Measurements from ENCODE around the gene BCL7C. TPM values are rescaled to one million over a fixed set of nuclear protein-coding genes. Genes with fewer than 3 reads are reported as not detected.

The BCL7C gene
- total and polyA plus RNA-seq, 2 of the 4 experiments (the other 2 are of a cell fraction) = 32.3 to 34.9 TPM

DNA sequence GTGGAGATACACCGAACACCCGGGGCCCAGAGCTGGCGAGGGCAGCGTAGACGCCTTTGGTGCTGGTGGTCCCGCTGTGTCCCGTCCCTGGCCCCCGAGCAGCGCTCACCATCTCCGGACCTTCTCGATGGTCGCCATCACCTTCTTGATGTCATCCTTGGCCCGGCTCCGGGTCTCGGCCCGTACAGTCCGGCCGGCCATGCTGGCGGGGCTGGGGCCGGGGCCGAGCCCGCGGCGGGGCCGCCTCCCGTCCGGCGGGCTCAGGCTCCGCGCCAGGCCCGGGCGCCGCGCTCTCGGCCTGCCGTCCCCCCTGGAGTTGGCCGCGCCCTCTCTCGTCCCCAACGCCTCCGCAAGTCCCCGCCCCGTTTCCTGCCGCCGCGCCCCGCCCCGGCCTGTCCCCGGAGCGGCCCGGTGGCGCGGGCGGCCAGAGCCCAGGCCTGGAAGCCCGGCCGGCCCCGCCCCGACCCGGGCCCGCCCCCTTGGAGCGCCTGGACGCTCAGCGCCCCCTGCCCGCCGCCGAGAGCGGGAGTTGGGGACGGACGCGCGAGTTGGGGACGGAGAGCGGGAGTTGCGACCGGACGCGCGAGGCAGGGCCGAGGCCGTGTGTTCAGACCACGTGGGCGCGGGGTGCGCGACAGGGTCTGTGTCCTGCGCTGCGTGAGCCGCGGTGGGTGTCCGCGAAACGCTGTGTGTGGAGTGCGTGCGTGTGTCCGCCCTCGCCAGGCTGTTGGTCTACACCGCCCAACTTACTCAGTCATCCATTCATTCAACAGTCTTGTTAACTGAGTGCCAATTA lies at the start of gene BCL7C (continued):
- peak; percentile 38; the same call in 1 of the 2 replicates for TF ChIP-seq MAZ (IDR thresholded peaks at IDR 0.05; ENCODE audit: borderline replicate concordance, low read depth, low read length)
- TF ChIP-seq, protein P1, sequence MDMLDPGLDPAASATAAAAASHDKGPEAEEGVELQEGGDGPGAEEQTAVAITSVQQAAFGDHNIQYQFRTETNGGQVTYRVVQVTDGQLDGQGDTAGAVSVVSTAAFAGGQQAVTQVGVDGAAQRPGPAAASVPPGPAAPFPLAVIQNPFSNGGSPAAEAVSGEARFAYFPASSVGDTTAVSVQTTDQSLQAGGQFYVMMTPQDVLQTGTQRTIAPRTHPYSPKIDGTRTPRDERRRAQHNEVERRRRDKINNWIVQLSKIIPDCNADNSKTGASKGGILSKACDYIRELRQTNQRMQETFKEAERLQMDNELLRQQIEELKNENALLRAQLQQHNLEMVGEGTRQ (IDR thresholded peaks at IDR 0.05; ENCODE audit: low read depth, low read length) = peak; percentile 80
- TF ChIP-seq SMC3 (IDR thresholded peaks at IDR 0.05; ENCODE audit: low read depth, low read length) = peak; percentile 21; the same call in 1 of the 2 replicates
- peak; percentile 66 for TF ChIP-seq POLR2A (IDR thresholded peaks at IDR 0.05; ENCODE audit: low read depth, low read length)

DNA sequence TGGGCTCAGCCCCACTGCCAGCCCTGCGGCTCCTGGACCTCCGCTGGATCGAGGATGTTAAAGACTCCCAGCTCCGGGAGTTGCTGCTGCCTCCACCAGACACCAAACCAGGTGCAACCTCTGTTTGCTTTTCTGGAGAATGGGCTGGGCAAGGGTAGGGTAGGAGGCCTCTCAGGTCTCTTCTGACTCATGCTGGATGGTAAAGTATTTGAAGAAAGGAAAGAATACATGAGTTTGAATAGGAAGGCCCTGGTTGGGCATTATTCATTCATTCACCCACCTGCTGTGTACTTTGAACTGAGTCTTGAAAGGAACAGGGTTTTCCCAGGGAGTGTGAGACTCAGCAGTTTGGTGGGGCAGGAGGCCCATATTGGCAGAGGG lies 48.5 kb upstream of the BCL7C start:
- Histone ChIP-seq H4K91ac (ENCODE audit: insufficient read depth, low read depth, low read length) (no peak overlapping the region), H3K4me2 (ENCODE audit: low read depth, low read length) (no peak overlapping the region), H3K9me3 (ENCODE audit: control insufficient read depth, insufficient read depth, low read length) (no peaks in the 10 kb centered on the region), H2AK9ac (replicated peaks; ENCODE audit: low read depth, low read length, poor library complexity) (peak overlapping the region; percentile 87), H3K27me3 (ENCODE audit: control insufficient read depth, insufficient read depth, low read length) (no peaks in the 10 kb centered on the region), H3K79me1 (ENCODE audit: low read depth in 1 of 2, low read length in 2 of 2) (peaks cover 25 to 32% of the 10 kb centered on the region in 2 experiments), H3K4me1 (ENCODE audit: control insufficient read depth, insufficient read depth, low read length) (peaks cover 6% of the 10 kb centered on the region), H3K36me3 (ENCODE audit: control insufficient read depth, insufficient read depth, low read length) (peaks cover 38% of the 10 kb centered on the region), H3K4ac (ENCODE audit: low read depth, low read length) (no peak overlapping the region; the same call in 1 of the 2 replicates), H3K23ac (ENCODE audit: low read depth, low read length) (no peak overlapping the region), H3K27ac (ENCODE audit: insufficient read depth, low read length) (no peak overlapping the region), H3K14ac (replicated peaks; ENCODE audit: low read depth, low read length) (no peak overlapping the region), H3K56ac (ENCODE audit: extremely low read depth, insufficient read depth, low read length) (no peak overlapping the region), H4K5ac (ENCODE audit: low read depth, low read length) (no peak overlapping the region), H3K9ac (ENCODE audit: low read depth, low read length) (no peak overlapping the region), H3K18ac (ENCODE audit: low read depth, low read length) (no peak overlapping the region), H2BK5ac (ENCODE audit: low read depth, low read length, poor library complexity, severe bottlenecking) (no peak overlapping the region), H2BK20ac (ENCODE audit: low read depth, low read length) (no peak overlapping the region), H4K8ac (ENCODE audit: low read depth in 2 of 2, low read length in 2 of 2) (peak overlapping the region in 1 of 2 experiments; percentile 66; a peak in 1 of 4 replicates), H4K20me1 (ENCODE audit: insufficient read depth, low read length) (peaks cover 9% of the 10 kb centered on the region), H3K9me1 (ENCODE audit: insufficient read depth, low read length) (no peaks in the 10 kb centered on the region), H2AFZ (replicated peaks; ENCODE audit: low read length, poor library complexity) (peak overlapping the region; percentile 87), H2AK5ac (ENCODE audit: low read depth, low read length) (peak overlapping the region; percentile 92; the same call in 1 of the 2 replicates), H2BK120ac (ENCODE audit: low read depth, low read length) (no peak overlapping the region), H2BK15ac (ENCODE audit: low read depth, low read length) (no peak overlapping the region), H3K4me3 (ENCODE audit: insufficient read depth, low read depth, low read length) (no peak overlapping the region)
- BruUV-seq (replicated peaks) = no TSS peak
- ATAC-seq (ENCODE audit: low read depth) (no peak), DNase-seq (no peak)
- ChIA-PET CTCF (interaction anchor here (1.0 to 2.0 kb wide), 3 partner anchors 13 to 19 kb away, joined by 3 to 4 read pairs (median 4); partner anchors contain the start of gene FBXL19), POLR2A (ENCODE audit: unreplicated experiment) (no interaction called here)
- dilution Hi-C loops (cut with HindIII; ENCODE audit: low sequenced_read_pairs, unreplicated experiment) (no loop called here), intact Hi-C loops (cut with micrococcal nuclease) (no loop called here), in situ Hi-C loops (cut with MboI; ENCODE audit: low sequenced_read_pairs) (no loop called here)
- no CpG with 5 or more reads among the region's 4 CpGs for WGBS, 2 experiments (ENCODE audit: extremely low coverage in 2 of 2, insufficient read length in 1 of 2)
- TF ChIP-seq, protein P1 (IDR thresholded peaks at IDR 0.05; ENCODE audit: low read depth, low read length) = no peak
- TF ChIP-seq NFE2L2 (IDR thresholded peaks at IDR 0.05; ENCODE audit: low read depth, low read length) (no peak), POLR2A (IDR thresholded peaks at IDR 0.05; ENCODE audit: low read depth, low read length) (no peak)
- TF ChIP-seq, protein P2, sequence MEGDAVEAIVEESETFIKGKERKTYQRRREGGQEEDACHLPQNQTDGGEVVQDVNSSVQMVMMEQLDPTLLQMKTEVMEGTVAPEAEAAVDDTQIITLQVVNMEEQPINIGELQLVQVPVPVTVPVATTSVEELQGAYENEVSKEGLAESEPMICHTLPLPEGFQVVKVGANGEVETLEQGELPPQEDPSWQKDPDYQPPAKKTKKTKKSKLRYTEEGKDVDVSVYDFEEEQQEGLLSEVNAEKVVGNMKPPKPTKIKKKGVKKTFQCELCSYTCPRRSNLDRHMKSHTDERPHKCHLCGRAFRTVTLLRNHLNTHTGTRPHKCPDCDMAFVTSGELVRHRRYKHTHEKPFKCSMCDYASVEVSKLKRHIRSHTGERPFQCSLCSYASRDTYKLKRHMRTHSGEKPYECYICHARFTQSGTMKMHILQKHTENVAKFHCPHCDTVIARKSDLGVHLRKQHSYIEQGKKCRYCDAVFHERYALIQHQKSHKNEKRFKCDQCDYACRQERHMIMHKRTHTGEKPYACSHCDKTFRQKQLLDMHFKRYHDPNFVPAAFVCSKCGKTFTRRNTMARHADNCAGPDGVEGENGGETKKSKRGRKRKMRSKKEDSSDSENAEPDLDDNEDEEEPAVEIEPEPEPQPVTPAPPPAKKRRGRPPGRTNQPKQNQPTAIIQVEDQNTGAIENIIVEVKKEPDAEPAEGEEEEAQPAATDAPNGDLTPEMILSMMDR (conservative IDR thresholded peaks at IDR 0.05; ENCODE audit: low read depth, low read length) = no peak
